B cell (primary cell): ENCODE data around the gene PTPRG. TPM values are rescaled to one million over a fixed set of nuclear protein-coding genes. Genes with fewer than 3 reads are reported as not detected.

ENCODE experiments used
- ATAC-seq: fragments of 200-7000 bp; cut with Tn5 transposase; one replicate; pipeline ENCODE4 v1.10.0; 2021; ENCODE audit warnings: low read depth, mild to moderate bottlenecking, moderate number of reproducible peaks, moderate library complexity
- CTCF ChIA-PET: fragments of 350-600 bp; sonication (Branson Sonifier 250); formaldehyde crosslinking; loops from one replicate; lab custom pipeline; 2021; ENCODE audit warnings: antibody characterized with exemption, inconsistent platforms; lab: Charles Lee
- POLR2A ChIA-PET: fragments of 350-600 bp; sonication (Branson Sonifier 250); formaldehyde crosslinking; loops from one replicate; lab custom pipeline; 2021; ENCODE audit warnings: antibody characterized with exemption; lab: Charles Lee
- DNase-seq: peaks from one replicate; pipeline ENCODE4 v3.0.0; 2013
- H2AFZ ChIP-seq: 2 replicates; pipeline ENCODE4 v1.6.1; 2012; ENCODE audit warnings: mild to moderate bottlenecking, low read depth, low read length; ENCODE audit not compliant: insufficient read depth, poor library complexity, severe bottlenecking
- H3K27ac ChIP-seq, 2 donors: 1 replicate in 1 of 2; 2 replicates in 1 of 2; pipeline ENCODE4 v1.5.1; 2012 to 2013; ENCODE audit warnings: low read length in 2 of 2, mild to moderate bottlenecking in 2 of 2, moderate library complexity in 1 of 2
- H3K27me3 ChIP-seq, 4 experiments: fragments of 200-600 bp in 1 of 4; sonication (generic) in 1 of 4; replicated peaks in 1 of 4; 1 replicate in 2 of 4; 2 replicates in 2 of 4; pipeline versions ENCODE4 v1.6.1 to v1.7.0; 2013 to 2016; ENCODE audit warnings: low read length in 3 of 4, mild to moderate bottlenecking in 2 of 4, mixed read lengths in 1 of 4, moderate library complexity in 1 of 4; ENCODE audit not compliant: insufficient read depth in 4 of 4, control insufficient read depth in 3 of 4; ENCODE audit errors: control extremely low read depth in 1 of 4
- H3K36me3 ChIP-seq, 2 experiments: replicated peaks in 1 of 2; 1 replicate in 1 of 2; 2 replicates in 1 of 2; pipeline versions ENCODE4 v1.6.1 to v1.7.1; 2013; ENCODE audit warnings: low read length in 1 of 2; ENCODE audit not compliant: insufficient read depth in 2 of 2, control insufficient read depth in 1 of 2; ENCODE audit errors: control extremely low read depth in 1 of 2, extremely low read depth in 1 of 2
- H3K4me1 ChIP-seq, 2 donors: fragments of 200-600 bp in 1 of 2; sonication (generic) in 1 of 2; 1 replicate in 1 of 2; 2 replicates in 1 of 2; pipeline versions ENCODE4 v1.5.1 to v1.6.1; 2013 to 2017; ENCODE audit warnings: low read length in 2 of 2; ENCODE audit not compliant: control insufficient read depth in 2 of 2, insufficient read depth in 2 of 2
- H3K4me2 ChIP-seq: replicated peaks from 2 replicates; pipeline ENCODE3; 2012; ENCODE audit warnings: mild to moderate bottlenecking, low read depth, low read length; ENCODE audit not compliant: poor library complexity, severe bottlenecking
- H3K4me3 ChIP-seq, 5 experiments: fragments of 200-600 bp in 1 of 5; sonication (generic) in 1 of 5; 1 replicate in 3 of 5; 2 replicates in 2 of 5; pipeline versions ENCODE4 v1.5.1 to v1.7.0; 2011 to 2016; ENCODE audit warnings: low read length in 4 of 5, mild to moderate bottlenecking in 4 of 5, low read depth in 2 of 5, control low read depth in 1 of 5, moderate library complexity in 1 of 5; ENCODE audit not compliant: insufficient read depth in 1 of 5; ENCODE audit errors: control extremely low read depth in 1 of 5, extremely low read depth in 1 of 5
- H3K79me2 ChIP-seq: fragments of 200-600 bp; sonication (generic); one replicate; pipeline ENCODE4 v1.6.0; 2016; ENCODE audit warnings: low read length; ENCODE audit not compliant: control insufficient read depth, insufficient read depth
- H3K9ac ChIP-seq: fragments of 200-600 bp; sonication (generic); 2 replicates; pipeline ENCODE4 v1.6.1; 2017; ENCODE audit warnings: mild to moderate bottlenecking, low read length, moderate library complexity
- H3K9me3 ChIP-seq, 3 donors: one replicate each; pipeline versions ENCODE4 v1.6.1 to v1.7.1; 2013; ENCODE audit warnings: low read length in 2 of 3; ENCODE audit not compliant: control insufficient read depth in 2 of 3, insufficient read depth in 1 of 3; ENCODE audit errors: control extremely low read depth in 1 of 3
- H4K20me1 ChIP-seq: 2 replicates; pipeline ENCODE4 v1.6.0; 2012; ENCODE audit warnings: mild to moderate bottlenecking, low read length; ENCODE audit not compliant: insufficient read depth, control insufficient read depth, poor library complexity, severe bottlenecking
- H3K27ac Mint-ChIP-seq: one replicate; pipeline ENCODE4 v1.8.0; 2021; ENCODE audit warnings: mixed read lengths
- H3K27me3 Mint-ChIP-seq: one replicate; pipeline ENCODE4 v1.8.0; 2021; ENCODE audit warnings: mixed read lengths
- H3K4me1 Mint-ChIP-seq: one replicate; pipeline ENCODE4 v1.8.0; 2021; ENCODE audit warnings: mixed read lengths
- H3K4me3 Mint-ChIP-seq: one replicate; pipeline ENCODE4 v1.8.0; 2021; ENCODE audit warnings: mixed read lengths
- H3K9me3 Mint-ChIP-seq: one replicate; pipeline ENCODE4 v1.8.0; 2022; ENCODE audit warnings: mixed read lengths; ENCODE audit not compliant: insufficient read depth
- CTCF ChIP-seq: fragments of 200-600 bp; IDR thresholded peaks from one replicate; pipeline ENCODE4 v1.8.0; 2022; ENCODE audit warnings: antibody characterized with exemption, mild to moderate bottlenecking
- EZH2 ChIP-seq: IDR thresholded peaks from 2 replicates; pipeline ENCODE4 v1.6.1; 2012; ENCODE audit warnings: borderline replicate concordance, low read depth, mild to moderate bottlenecking, moderate library complexity, low read length; ENCODE audit not compliant: insufficient read depth, poor library complexity, severe bottlenecking
- WGBS: methylation state at CpG from one replicate; pipeline ENCODE4 v1.1.5; 2013; ENCODE audit warnings: missing lambda C conversion rate; ENCODE audit not compliant: insufficient coverage; 5-methylcytosine and 5-hydroxymethylcytosine counted together
- intact Hi-C: fragments of 100-400 bp; cut with micrococcal nuclease; formaldehyde crosslinking; loops from one replicate; pipeline ENCODE4 v1.10.0; 2022
- polyA plus RNA-seq: library from polyadenylated mRNA; depleted of rRNA; stranded (reverse); fragments of >200 nt; gene quantifications from 2 replicates; pipeline ENCODE4 v1.2.3, GENCODE V29; 2012
- total RNA-seq, 2 donors: library from RNA; stranded (reverse); fragments of 120-200 nt in 1 of 2; gene quantifications; 1 replicate in 1 of 2; 2 replicates in 1 of 2; pipeline versions ENCODE4 v1.2.3 to v1.2.4, GENCODE V29; 2013 to 2022

The PTPRG gene
- total and polyA plus RNA-seq, 2 donors (not counting 1 experiment from before 2014, with no cell fraction given) = 0.12 to 1.3 TPM

GRCh38 chr3:62261121-62261520, 699.8 kb downstream of the PTPRG start:
- Histone ChIP-seq H3K9ac (no peak overlapping the region), H3K4me2 (no peak overlapping the region), H4K20me1 (no peaks in the 10 kb centered on the region), H2AFZ (no peak overlapping the region), H3K27ac (no peak overlapping the region), H3K4me1 (no peaks in the 10 kb centered on the region), H3K9me3 (peaks cover 0 to 2% (median 0%) of the 10 kb centered on the region in 3 donors), H3K27me3 (no peaks in the 10 kb centered on the region), H3K36me3 (no peaks in the 10 kb centered on the region), H3K79me2 (no peaks in the 10 kb centered on the region), H3K4me3 (no peak overlapping the region)
- Mint-ChIP-seq H3K27ac (no peak overlapping the region), H3K27me3 (no peaks in the 10 kb centered on the region), H3K9me3 (no peaks in the 10 kb centered on the region), H3K4me3 (no peak overlapping the region), H3K4me1 (no peaks in the 10 kb centered on the region)
- CTCF ChIA-PET = no interaction called here
- TF ChIP-seq EZH2 = no peak
- TF ChIP-seq CTCF = no peak
- POLR2A ChIA-PET = no interaction called here
- WGBS = 84% methylated on average over 2 of the region's 3 CpGs
- DNase-seq (no peak), ATAC-seq (no peak)
- intact Hi-C loops = no loop called here

DNA sequence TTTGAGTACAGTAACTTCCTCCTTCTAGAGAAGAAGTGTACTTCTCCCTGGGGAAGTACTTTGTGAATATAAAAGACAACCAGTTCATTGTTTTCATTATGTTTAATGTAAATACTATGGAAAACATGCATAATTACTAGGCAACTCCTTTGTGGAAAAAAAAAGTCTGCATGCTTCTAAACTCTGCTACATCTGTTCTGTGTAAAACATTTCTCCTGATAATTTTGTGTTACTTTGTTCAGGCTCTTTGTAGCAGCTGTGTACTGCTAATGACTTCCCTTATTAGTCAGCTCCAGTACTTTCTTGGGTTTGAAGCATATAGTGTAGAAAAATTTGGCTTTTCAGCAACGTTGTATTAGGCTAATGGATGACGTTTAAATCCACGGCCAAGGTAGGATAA, 700.4 kb downstream of the PTPRG start:
- no peak for TF ChIP-seq EZH2
- no peak for TF ChIP-seq CTCF
- Histone ChIP-seq H3K9me3 (peaks cover 0 to 1% (median 0%) of the 10 kb centered on the region in 3 donors), H3K4me1 (no peaks in the 10 kb centered on the region), H3K4me3 (no peak overlapping the region), H2AFZ (no peak overlapping the region), H3K9ac (no peak overlapping the region), H3K4me2 (no peak overlapping the region), H3K27ac (no peak overlapping the region), H3K27me3 (no peaks in the 10 kb centered on the region), H3K36me3 (no peaks in the 10 kb centered on the region), H3K79me2 (no peaks in the 10 kb centered on the region), H4K20me1 (no peaks in the 10 kb centered on the region)
- Mint-ChIP-seq H3K9me3 (no peaks in the 10 kb centered on the region), H3K27me3 (no peaks in the 10 kb centered on the region), H3K4me1 (no peaks in the 10 kb centered on the region), H3K4me3 (no peak overlapping the region), H3K27ac (no peak overlapping the region)
- WGBS = no CpG with 5 or more reads among the region's 3 CpGs
- ChIA-PET POLR2A (no interaction called here), CTCF (no interaction called here)
- ATAC-seq (no peak), DNase-seq (no peak)
- intact Hi-C loops = no loop called here
